ENCODE data around the gene C9orf85.
A peak's percentile ranks its signal among the peaks of the same experiment; 100 is the strongest.

The C9orf85 gene

GRCh38 chr9:72012646-72013045 lies 101.2 kb downstream of the C9orf85 start:
- TF ChIP-seq REST (IDR thresholded peaks at IDR 0.05; ENCODE audit: insufficient replicate concordance, low read depth) (no peak), CTCF (IDR thresholded peaks at IDR 0.05; ENCODE audit: insufficient read depth, low read length) (no peak), POLR2AphosphoS5 (IDR thresholded peaks at IDR 0.05; ENCODE audit: low read depth) (no peak), GABPA (IDR thresholded peaks at IDR 0.05; ENCODE audit: low read depth) (no peak), SPI1 (IDR thresholded peaks at IDR 0.05; ENCODE audit: borderline replicate concordance, low read depth) (no peak)
- H3K27me3 ChIP-seq (ENCODE audit: insufficient read depth, poor library complexity, severe bottlenecking), result no peaks in the 10 kb centered on the region
- DNase-seq (ENCODE audit: low read depth in 1 of 2, low spot score in 1 of 2), result no peak
- H3K27ac ChIP-seq (replicated peaks), result no peak overlapping the region
- H3K4me3 ChIP-seq (replicated peaks; ENCODE audit: insufficient read depth, low read length), result no peak overlapping the region

- peak in 1 of 2 experiments; percentile 8 for DNase-seq (ENCODE audit: low read depth in 1 of 2, low spot score in 1 of 2)
- peak; percentile 83 for TF ChIP-seq SPI1 (IDR thresholded peaks at IDR 0.05; ENCODE audit: borderline replicate concordance, low read depth)
- no peak for TF ChIP-seq REST (IDR thresholded peaks at IDR 0.05; ENCODE audit: insufficient replicate concordance, low read depth)
- H3K27ac ChIP-seq (replicated peaks), result no peak overlapping the region
Measured at GRCh38 chr9:72013292-72013760, 101.9 kb downstream of the C9orf85 start.

GRCh38 chr9:72022841-72023240 lies 111.4 kb downstream of the C9orf85 start:
- no peaks in the 10 kb centered on the region for H3K27me3 ChIP-seq (ENCODE audit: insufficient read depth, poor library complexity, severe bottlenecking)
- no peak overlapping the region for H3K4me3 ChIP-seq (replicated peaks; ENCODE audit: insufficient read depth, low read length)
- H3K27ac ChIP-seq (replicated peaks), result no peak overlapping the region
- peak in 1 of 2 experiments; percentile 30 for DNase-seq (ENCODE audit: low read depth in 1 of 2, low spot score in 1 of 2)
- TF ChIP-seq POLR2AphosphoS5 (IDR thresholded peaks at IDR 0.05; ENCODE audit: low read depth) (no peak), CTCF (IDR thresholded peaks at IDR 0.05; ENCODE audit: insufficient read depth, low read length) (no peak), GABPA (IDR thresholded peaks at IDR 0.05; ENCODE audit: low read depth) (no peak), SPI1 (IDR thresholded peaks at IDR 0.05; ENCODE audit: borderline replicate concordance, low read depth) (no peak), REST (IDR thresholded peaks at IDR 0.05; ENCODE audit: insufficient replicate concordance, low read depth) (no peak)

More at GRCh38 chr9:72013292-72013760, 101.9 kb downstream of the C9orf85 start:
- H3K4me3 ChIP-seq (replicated peaks; ENCODE audit: insufficient read depth, low read length), result no peak overlapping the region
- no peaks in the 10 kb centered on the region for H3K27me3 ChIP-seq (ENCODE audit: insufficient read depth, poor library complexity, severe bottlenecking)

Measured in HL-60 (cell line).